ENCODE measurements around the gene RBBP5.

The RBBP5 gene

GRCh38 chr1:205129447-205130029, 7.8 kb upstream of the RBBP5 start:
- no peak for DNase-seq (ENCODE audit: low read depth)

GRCh38 chr1:205128050-205128449, 6.3 kb upstream of the RBBP5 start:
- no peak for DNase-seq (ENCODE audit: low read depth)

DNA sequence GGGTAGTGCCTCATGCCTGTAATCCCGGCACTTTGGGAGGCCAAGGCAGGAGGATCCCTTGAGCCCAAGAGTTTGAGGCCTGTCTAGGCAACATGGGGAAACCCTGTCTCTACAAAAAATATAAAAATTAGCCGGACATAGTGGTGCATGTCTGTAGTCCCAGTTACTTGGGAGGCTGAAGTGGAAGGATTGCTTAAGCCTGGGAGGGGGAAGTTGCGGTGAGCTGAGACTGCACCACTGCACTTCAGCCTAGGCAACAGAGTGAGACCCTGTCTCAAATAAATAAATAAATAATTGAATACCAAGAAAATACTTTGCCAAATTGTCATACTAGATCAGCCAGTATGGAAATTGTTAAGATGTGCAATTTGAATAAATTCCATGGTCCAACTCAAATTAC, 5.9 kb upstream of the RBBP5 start:
- DNase-seq (ENCODE audit: low read depth), result no peak

DNA sequence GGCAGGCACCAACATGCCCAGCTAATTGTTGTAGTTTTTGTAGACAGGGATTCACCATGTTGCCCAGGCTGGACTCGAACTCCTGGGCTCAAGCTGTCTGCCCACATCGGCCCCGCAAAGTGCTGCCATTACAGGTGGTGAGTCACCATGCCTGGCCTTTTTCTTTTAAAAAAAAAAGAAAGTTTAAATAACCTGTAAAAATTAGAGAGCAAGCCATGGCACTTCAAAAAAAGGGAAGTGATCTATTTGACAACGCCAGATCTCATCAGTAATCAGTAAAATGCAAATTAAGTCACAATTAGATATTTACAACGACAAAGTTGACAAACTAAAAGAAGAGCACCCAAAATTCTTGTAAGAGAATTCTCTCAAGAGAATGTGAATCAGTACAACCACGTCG, 2.9 kb upstream of the RBBP5 start:
- DNase-seq (ENCODE audit: low read depth), result no peak

- no peak for DNase-seq (ENCODE audit: low read depth)
Measured at GRCh38 chr1:205122489-205122882, 708 bp upstream of the RBBP5 start.

DNA sequence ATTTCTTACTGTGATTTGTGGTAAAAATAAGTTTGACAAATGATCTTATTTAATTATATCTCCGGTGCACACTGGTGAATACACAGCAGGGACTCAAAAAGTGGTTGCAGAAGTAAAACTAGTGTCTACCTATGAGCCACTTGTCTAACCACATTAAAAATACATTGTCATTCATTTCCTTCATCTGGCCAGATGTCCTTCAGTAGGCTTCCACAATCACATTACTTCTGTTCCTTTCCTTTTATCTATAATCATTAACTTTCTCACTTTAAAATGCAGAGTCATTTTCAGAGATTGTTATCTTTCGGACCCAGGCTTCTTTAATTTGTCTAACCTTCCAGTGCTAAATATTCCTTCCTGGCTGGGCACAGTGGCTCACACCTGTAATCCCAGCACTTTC, 3.0 kb downstream of the RBBP5 start:
- no peak for DNase-seq (ENCODE audit: low read depth)

- no peak for DNase-seq (ENCODE audit: low read depth)
Measured at GRCh38 chr1:205111354-205111753, 10.4 kb downstream of the RBBP5 start.

GRCh38 chr1:205109711-205110110, 12.1 kb downstream of the RBBP5 start:
- no peak for DNase-seq (ENCODE audit: low read depth)

- no peak for DNase-seq (ENCODE audit: low read depth)
Measured at GRCh38 chr1:205109269-205109668, 12.5 kb downstream of the RBBP5 start.

- no peak for DNase-seq (ENCODE audit: low read depth)
Measured at GRCh38 chr1:205108464-205108863, 13.3 kb downstream of the RBBP5 start.

- DNase-seq (ENCODE audit: low read depth), result no peak
Measured at GRCh38 chr1:205107327-205107726, 14.5 kb downstream of the RBBP5 start.

DNA sequence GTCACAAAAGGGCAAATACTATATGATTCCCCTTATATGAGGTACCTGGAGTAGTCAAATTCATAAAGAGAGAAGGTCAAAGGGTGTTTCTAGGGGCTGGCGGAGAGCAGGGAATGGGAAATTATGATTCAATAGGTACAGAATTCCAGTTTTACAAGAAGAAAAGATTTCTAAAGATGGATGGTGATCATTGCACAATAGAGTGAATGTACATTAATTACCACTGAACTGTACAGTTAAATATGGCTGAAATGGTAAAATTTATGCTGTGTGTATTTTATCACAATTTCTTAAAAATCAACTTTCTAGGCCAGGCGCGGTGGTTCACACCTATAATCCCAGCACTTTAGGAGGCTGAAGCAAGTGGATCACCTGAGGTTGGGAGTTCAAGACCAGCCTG, 19.4 kb downstream of the RBBP5 start:
- DNase-seq (ENCODE audit: low read depth), result no peak

GRCh38 chr1:205098242-205098641, 23.5 kb downstream of the RBBP5 start:
- DNase-seq (ENCODE audit: low read depth), result no peak

GRCh38 chr1:205095422-205095821, 26.4 kb downstream of the RBBP5 start:
- no peak for DNase-seq (ENCODE audit: low read depth)

- DNase-seq (ENCODE audit: low read depth), result no peak
Measured at GRCh38 chr1:205091043-205091740, 30.6 kb downstream of the RBBP5 start.

- peak; percentile 2 for DNase-seq (ENCODE audit: low read depth)
Measured at GRCh38 chr1:205088341-205088740, 33.4 kb downstream of the RBBP5 start.

- DNase-seq (ENCODE audit: low read depth), result no peak
Measured at GRCh38 chr1:205084360-205084759, 37.4 kb downstream of the RBBP5 start, which contains the start of gene TMEM81. TMEM81 (minus strand) TSS chr1:205084460; CDS start chr1:205084320, 140 bp downstream.

DNA sequence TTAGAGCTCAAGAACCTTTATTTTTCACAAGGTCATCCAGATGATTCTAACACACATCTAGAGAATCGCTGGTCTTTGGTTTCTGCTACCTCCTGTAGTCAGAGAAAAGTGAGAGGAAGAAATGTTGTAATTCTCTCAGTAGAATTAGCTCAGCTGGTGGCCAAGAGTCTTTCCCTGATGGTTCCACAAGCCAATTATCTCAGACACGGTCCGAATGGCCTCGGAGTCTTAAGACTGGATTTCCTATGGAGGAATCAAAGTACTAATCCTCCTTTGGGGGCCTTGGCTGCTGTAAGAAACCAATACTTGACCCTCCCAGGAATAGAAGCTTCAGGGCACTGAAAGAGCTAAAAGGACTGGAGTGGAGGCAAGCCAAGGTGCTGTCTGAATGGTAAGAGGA, 39.3 kb downstream of the RBBP5 start:
- no peak for DNase-seq (ENCODE audit: low read depth)

- no peak for DNase-seq (ENCODE audit: low read depth)
Measured at GRCh38 chr1:205077934-205078311, 43.9 kb downstream of the RBBP5 start.

- no peak for DNase-seq (ENCODE audit: low read depth)
Measured at GRCh38 chr1:205077158-205077933, 44.4 kb downstream of the RBBP5 start.

- DNase-seq (ENCODE audit: low read depth), result no peak
Measured at GRCh38 chr1:205076245-205076761, 45.5 kb downstream of the RBBP5 start.

DNA sequence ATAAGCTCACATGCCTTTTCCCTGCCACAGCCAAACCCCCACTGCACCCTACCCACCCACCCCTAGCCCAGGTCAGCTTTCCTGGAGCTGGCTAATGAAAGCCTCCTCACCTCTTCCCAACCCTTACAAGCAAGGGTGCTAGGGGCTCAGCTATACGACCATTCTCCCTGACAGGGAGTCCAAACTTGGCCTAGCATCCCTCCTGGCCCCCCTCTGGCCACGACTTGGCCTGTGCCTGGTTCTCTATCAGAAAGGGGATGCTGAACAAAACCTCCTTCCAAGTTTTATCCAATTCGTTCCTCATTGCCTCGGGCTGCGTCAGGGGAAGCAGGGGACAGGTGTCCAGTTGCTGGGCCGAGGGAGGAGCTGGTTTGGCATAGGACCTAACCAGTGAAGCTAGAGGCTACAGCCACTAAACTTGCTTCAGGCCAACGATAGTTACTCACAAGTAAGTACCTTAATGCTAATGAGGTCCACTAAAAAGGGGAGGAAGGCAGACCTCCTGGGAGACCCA, 46.1 kb downstream of the RBBP5 start:
- no peak for DNase-seq (ENCODE audit: low read depth)

DNA sequence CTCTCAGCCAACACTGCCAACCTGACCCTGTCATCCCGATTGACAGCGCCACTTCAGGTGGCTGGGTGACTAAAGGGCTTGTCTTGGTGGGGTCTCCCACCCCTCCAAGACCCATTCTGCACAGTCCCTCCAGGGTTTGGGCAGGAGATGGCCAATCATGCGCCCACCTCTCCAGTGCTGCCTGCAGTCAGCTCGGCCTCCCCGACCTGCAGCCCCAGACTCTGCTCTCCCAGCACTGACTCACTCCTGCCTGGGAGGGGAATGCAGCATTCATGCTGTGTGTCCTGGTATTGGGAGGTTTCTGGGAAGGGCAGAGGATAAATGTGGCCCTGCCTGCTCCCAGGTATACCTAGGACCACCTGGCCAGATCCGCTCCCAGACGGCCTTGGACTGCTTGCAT, 47.3 kb downstream of the RBBP5 start:
- DNase-seq (ENCODE audit: low read depth), result no peak
